Measurements from ENCODE around the gene MUC3A. TPM values are rescaled to one million over a fixed set of nuclear protein-coding genes. Genes with fewer than 3 reads are reported as not detected.

MUC3A gene
- total and polyA plus RNA-seq, 2 of the 13 experiments (the other 11 are each of a cell fraction or from before 2014, with no cell fraction given): 0.01 TPM; not detected in 1

GRCh38 chr7:100965045-100965722, 15.8 kb downstream of the MUC3A start:
- CTCF ChIA-PET (ENCODE audit: low intra/inter-chr PET ratio, low total read pairs): interaction anchor here (2.9 kb wide), 1 partner anchor 94 kb away, joined by 45 read pairs; no protein-coding TSS in a partner anchor
- Histone ChIP-seq H3K4me2 (ENCODE audit: low read depth, low read length) (no peak overlapping the region), H3K36me3 (replicated peaks in 1 of 2; ENCODE audit: control insufficient read depth in 1 of 2, insufficient read depth in 2 of 2, low read length in 2 of 2) (no peaks in the 10 kb centered on the region), H3K27ac (ENCODE audit: extremely low read length, insufficient read depth, low read length) (no peak overlapping the region), H3K27me3 (ENCODE audit: control insufficient read depth in 1 of 2, insufficient read depth in 2 of 2, low read length in 2 of 2) (peaks cover 13 to 40% of the 10 kb centered on the region in 2 experiments), H2AFZ (ENCODE audit: low read length) (no peak overlapping the region), H3K79me2 (ENCODE audit: insufficient read depth, low read length) (no peaks in the 10 kb centered on the region), H3K9ac (ENCODE audit: insufficient read depth, low read depth, low read length) (no peak overlapping the region), H3K4me3 (replicated peaks in 1 of 3; ENCODE audit: insufficient read depth in 1 of 3, low read depth in 2 of 3, low read length in 3 of 3) (no peak overlapping the region), H3K4me1 (ENCODE audit: insufficient read depth, low read length) (0 out of 2 replicates have a peak, but pooled peaks cover 10% of the 10 kb centered on the region), H4K20me1 (ENCODE audit: insufficient read depth, low read length) (no peaks in the 10 kb centered on the region), H3K9me3 (ENCODE audit: low read length) (no peaks in the 10 kb centered on the region)
- ATAC-seq (no peak; the same call in 2 of the 3 replicates), DNase-seq (ENCODE audit: low spot score) (no peak), FAIRE-seq (no peak)
- POLR2A ChIA-PET: no interaction called here
- WGBS (ENCODE audit: low lambda C conversion rate): 49% methylated on average over 22 of the region's 25 CpGs
- BruUV-seq (replicated peaks): no TSS peak
- TF ChIP-seq NFKB2 (CRISPR knock-in tag; IDR thresholded peaks at IDR 0.05; ENCODE audit: borderline replicate concordance) (0 out of 2 replicates have a peak, but pooled peaks have one; percentile 10), ELK4 (CRISPR knock-in tag; IDR thresholded peaks at IDR 0.05; ENCODE audit: borderline replicate concordance) (no peak)
- in situ Hi-C loops (cut with HindIII; ENCODE audit: extremely low pct_ligation_motif_present, low pct_unique_long_range_greater_than_20kb): loop anchor here (5.0 kb wide), 1 partner anchor 92 kb away; no protein-coding TSS in a partner anchor
- intact Hi-C loops (cut with micrococcal nuclease; ENCODE audit: unreplicated experiment): no loop called here

- Histone ChIP-seq H3K27ac (ENCODE audit: extremely low read length, insufficient read depth, low read length) (no peak overlapping the region), H3K27me3 (ENCODE audit: control insufficient read depth in 1 of 2, insufficient read depth in 2 of 2, low read length in 2 of 2) (peaks cover 10 to 33% of the 10 kb centered on the region in 2 experiments), H3K36me3 (replicated peaks in 1 of 2; ENCODE audit: control insufficient read depth in 1 of 2, insufficient read depth in 2 of 2, low read length in 2 of 2) (no peaks in the 10 kb centered on the region), H3K4me3 (replicated peaks in 1 of 3; ENCODE audit: insufficient read depth in 1 of 3, low read depth in 2 of 3, low read length in 3 of 3) (peak overlapping the region in 1 of 3 experiments; percentile 38; a peak in 1 of 6 replicates), H2AFZ (ENCODE audit: low read length) (no peak overlapping the region), H3K4me2 (ENCODE audit: low read depth, low read length) (peak overlapping the region; percentile 44; the same call in 1 of the 2 replicates), H4K20me1 (ENCODE audit: insufficient read depth, low read length) (no peaks in the 10 kb centered on the region), H3K9ac (ENCODE audit: insufficient read depth, low read depth, low read length) (no peak overlapping the region), H3K9me3 (ENCODE audit: low read length) (no peaks in the 10 kb centered on the region), H3K4me1 (ENCODE audit: insufficient read depth, low read length) (0 out of 2 replicates have a peak, but pooled peaks cover 10% of the 10 kb centered on the region), H3K79me2 (ENCODE audit: insufficient read depth, low read length) (no peaks in the 10 kb centered on the region)
- 45% methylated on average over 55 of the region's 58 CpGs for WGBS (ENCODE audit: low lambda C conversion rate)
- ATAC-seq (peak; percentile 91), DNase-seq (ENCODE audit: low spot score) (peak; percentile 57), FAIRE-seq (no peak)
- no TSS peak for BruUV-seq (replicated peaks)
- ChIA-PET CTCF (ENCODE audit: low intra/inter-chr PET ratio, low total read pairs) (interaction anchor here (1.4 to 2.9 kb wide), 2 partner anchors 93 to 112 kb away, joined by 3 to 45 read pairs; no protein-coding TSS in a partner anchor), POLR2A (no interaction called here)
- intact Hi-C loops (cut with micrococcal nuclease; ENCODE audit: unreplicated experiment) (loop anchor here (1.0 to 2.0 kb wide), 2 partner anchors 93 to 111 kb away; no protein-coding TSS in a partner anchor), in situ Hi-C loops (cut with HindIII; ENCODE audit: extremely low pct_ligation_motif_present, low pct_unique_long_range_greater_than_20kb) (loop anchor here (5.0 kb wide), 1 partner anchor 91 kb away; no protein-coding TSS in a partner anchor)
- TF ChIP-seq ZNF781 (CRISPR knock-in tag; IDR thresholded peaks at IDR 0.05; ENCODE audit: borderline replicate concordance, not compliant biosample characterization) (no peak), MXD3 (CRISPR knock-in tag; IDR thresholded peaks at IDR 0.05) (0 out of 2 replicates have a peak, but pooled peaks have one; percentile 48), TBP (CRISPR knock-in tag; IDR thresholded peaks at IDR 0.05) (no peak), ZFP36 (IDR thresholded peaks at IDR 0.05; ENCODE audit: borderline replicate concordance, low read depth, low read length, partially characterized antibody) (peak; percentile 41), TFDP2 (CRISPR knock-in tag; IDR thresholded peaks at IDR 0.05) (peak; percentile 45; the same call in 1 of the 2 replicates), ZKSCAN8 (CRISPR knock-in tag; IDR thresholded peaks at IDR 0.05; ENCODE audit: borderline replicate concordance) (0 out of 2 replicates have a peak, but pooled peaks have one; percentile 42), ZNF546 (CRISPR knock-in tag; conservative IDR thresholded peaks at IDR 0.05) (no peak), SUZ12 (IDR thresholded peaks at IDR 0.05; ENCODE audit: low read depth, low read length) (peak; percentile 21; the same call in 1 of the 2 replicates), ESRRA (CRISPR knock-in tag; IDR thresholded peaks at IDR 0.05; ENCODE audit: low read depth) (peak; percentile 53; the same call in 1 of the 2 replicates)
Observed at GRCh38 chr7:100965723-100966541, 16.6 kb downstream of the MUC3A start.

Measured in HepG2 (cell line).